NT2/D1 (cell line): ENCODE measurements around the gene TRIM36.

Experiments
- DNase-seq: peaks from one replicate; pipeline ENCODE4 v3.0.0-alpha.2; 2011; ENCODE audit warnings: low read depth, low spot score
- H3K27me3 ChIP-seq: 2 replicates; pipeline ENCODE4 v1.6.0; 2011; ENCODE audit warnings: mild to moderate bottlenecking; ENCODE audit not compliant: insufficient read length, insufficient read depth
- H3K36me3 ChIP-seq: 2 replicates; pipeline ENCODE4 v1.6.1; 2011; ENCODE audit warnings: mild to moderate bottlenecking, low read length, mixed read lengths; ENCODE audit not compliant: insufficient read depth, insufficient read length
- H3K4me1 ChIP-seq: 2 replicates; pipeline ENCODE4 v1.5.1; 2011; ENCODE audit not compliant: insufficient read depth, insufficient read length
- H3K4me3 ChIP-seq: 2 replicates; pipeline ENCODE4 v1.5.1; 2011; ENCODE audit warnings: low read depth; ENCODE audit not compliant: insufficient read length
- H3K9ac ChIP-seq: 2 replicates; pipeline ENCODE4 v1.6.0; 2011; ENCODE audit warnings: low read depth; ENCODE audit not compliant: insufficient read length
- H3K9me3 ChIP-seq: 2 replicates; pipeline ENCODE4 v1.5.1; 2011; ENCODE audit warnings: mild to moderate bottlenecking, low read length; ENCODE audit not compliant: insufficient read depth
- SUZ12 ChIP-seq: IDR thresholded peaks from 2 replicates; pipeline ENCODE4 v1.6.1; 2011; ENCODE audit not compliant: insufficient read length, insufficient read depth; ENCODE audit errors: extremely low read depth
- YY1 ChIP-seq: IDR thresholded peaks from 2 replicates; pipeline ENCODE4 v1.6.1; 2011; ENCODE audit not compliant: insufficient read length, insufficient read depth
- ZNF274 ChIP-seq: IDR thresholded peaks from 2 replicates; pipeline ENCODE4 v1.6.1; 2011; ENCODE audit warnings: mild to moderate bottlenecking, low read depth, low read length

The TRIM36 gene

DNA sequence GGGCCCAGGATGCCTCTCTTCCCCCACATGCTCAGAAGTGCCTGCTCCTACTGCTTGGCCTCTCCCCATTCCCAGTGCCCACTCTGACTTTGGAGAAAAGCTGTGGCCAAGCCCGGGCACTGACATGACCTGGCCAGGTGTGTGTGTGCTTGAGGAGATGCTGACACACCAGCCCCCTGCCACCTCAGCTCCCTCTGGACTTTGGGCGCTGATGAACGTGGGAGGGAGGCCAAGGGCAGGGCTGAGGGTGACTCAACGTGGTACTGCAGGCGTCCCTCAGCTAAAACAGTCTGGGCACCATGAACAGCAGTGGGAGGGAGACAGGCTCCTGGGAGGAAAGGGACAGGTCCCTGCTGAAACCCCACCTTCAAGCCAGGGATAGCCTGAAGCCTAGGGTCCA is 3.9 kb downstream of the TRIM36 start:
- H3K4me1 ChIP-seq: no peaks in the 10 kb centered on the region
- H3K9me3 ChIP-seq: peaks cover 29% of the 10 kb centered on the region
- DNase-seq: no peak
- no peak overlapping the region for H3K9ac ChIP-seq
- H3K4me3 ChIP-seq: no peak overlapping the region
- no peaks in the 10 kb centered on the region for H3K36me3 ChIP-seq
- H3K27me3 ChIP-seq: peaks cover 13% of the 10 kb centered on the region
- no peak for TF ChIP-seq ZNF274
- no peak for TF ChIP-seq YY1
- no peak for TF ChIP-seq SUZ12

DNA sequence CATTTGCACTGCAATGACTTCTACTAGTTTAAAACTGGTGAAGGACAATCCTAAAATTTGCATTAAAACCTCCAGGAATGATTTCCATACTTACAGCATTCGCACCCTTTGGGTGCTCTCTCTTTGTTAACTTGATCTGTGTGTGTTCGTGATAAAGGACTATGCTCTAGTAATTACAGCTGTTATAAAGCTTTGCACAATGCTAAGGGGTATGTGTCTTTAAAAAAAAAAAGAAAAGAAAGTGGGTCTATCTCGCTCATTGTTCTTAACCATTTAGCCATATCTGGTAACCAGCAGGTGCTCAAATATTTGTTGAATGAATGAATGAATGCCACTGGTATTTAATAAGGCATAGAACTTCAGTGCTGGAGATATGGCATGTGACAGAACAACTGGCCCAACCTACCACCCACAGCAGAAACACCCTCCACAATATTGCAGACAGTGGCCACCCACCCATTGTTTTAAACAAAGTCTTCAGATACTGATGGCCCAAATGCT is 8.7 kb downstream of the TRIM36 start:
- no peak for DNase-seq
- Histone ChIP-seq H3K4me3 (no peak overlapping the region), H3K9me3 (peaks cover 13% of the 10 kb centered on the region; the same call in 1 of the 2 replicates), H3K36me3 (no peaks in the 10 kb centered on the region), H3K4me1 (no peaks in the 10 kb centered on the region), H3K27me3 (no peaks in the 10 kb centered on the region), H3K9ac (no peak overlapping the region)
- TF ChIP-seq SUZ12 (no peak), ZNF274 (no peak), YY1 (no peak)

GRCh38 chr5:115151208-115151805 is 18.4 kb downstream of the TRIM36 start:
- no peak overlapping the region for H3K4me3 ChIP-seq
- no peaks in the 10 kb centered on the region for H3K36me3 ChIP-seq
- no peak overlapping the region for H3K9ac ChIP-seq
- H3K27me3 ChIP-seq: no peaks in the 10 kb centered on the region
- TF ChIP-seq ZNF274 (no peak), SUZ12 (no peak), YY1 (no peak)
- no peaks in the 10 kb centered on the region for H3K4me1 ChIP-seq
- H3K9me3 ChIP-seq: peaks cover 6% of the 10 kb centered on the region; the same call in 1 of the 2 replicates
- no peak for DNase-seq

DNA sequence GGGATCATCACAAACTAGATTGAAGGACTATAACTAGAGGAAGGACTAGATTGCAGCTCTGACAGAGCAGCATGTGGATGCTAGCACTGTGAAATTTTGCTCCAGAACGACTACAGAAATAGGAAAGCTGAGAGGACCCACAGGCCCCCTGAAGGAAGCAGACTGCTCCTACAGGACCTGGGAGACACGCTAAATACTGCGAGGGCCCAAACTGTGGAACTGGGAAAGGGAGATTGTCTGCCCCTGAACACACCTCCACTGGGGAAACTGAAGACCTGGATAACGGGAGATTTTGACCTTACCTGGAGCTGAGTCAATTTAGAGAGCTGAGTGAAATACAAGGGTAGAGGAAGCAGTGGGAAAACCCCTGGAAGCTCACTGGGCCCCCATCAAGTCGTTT is 19.2 kb downstream of the TRIM36 start:
- no peak overlapping the region for H3K4me3 ChIP-seq
- no peak overlapping the region for H3K9ac ChIP-seq
- no peaks in the 10 kb centered on the region for H3K27me3 ChIP-seq
- no peak for TF ChIP-seq YY1
- no peak for TF ChIP-seq SUZ12
- TF ChIP-seq ZNF274: no peak
- peaks cover 6% of the 10 kb centered on the region; the same call in 1 of the 2 replicates for H3K9me3 ChIP-seq
- no peak for DNase-seq
- H3K36me3 ChIP-seq: no peaks in the 10 kb centered on the region
- H3K4me1 ChIP-seq: no peaks in the 10 kb centered on the region

DNA sequence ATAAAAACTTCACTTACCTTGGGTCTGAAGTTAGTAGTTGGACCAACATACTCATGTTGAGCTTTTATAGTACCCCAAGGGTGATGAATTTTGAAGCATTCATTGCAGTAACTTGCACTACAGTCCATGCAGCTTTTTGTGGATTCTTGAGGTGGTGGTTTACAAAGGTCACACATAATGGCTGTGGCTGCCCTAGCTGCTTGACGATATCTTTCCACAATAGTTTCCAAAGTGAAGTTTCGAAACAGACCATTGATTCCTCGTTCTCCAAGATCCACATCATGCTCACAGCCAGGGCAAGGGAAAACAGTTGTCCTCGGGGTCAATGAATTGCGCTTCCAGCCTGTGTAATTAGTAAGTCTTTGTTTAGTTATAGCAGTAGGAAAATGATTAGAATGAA is 22.7 kb downstream of the TRIM36 start:
- Histone ChIP-seq H3K27me3 (no peaks in the 10 kb centered on the region), H3K9me3 (no peaks in the 10 kb centered on the region; the same call in 1 of the 2 replicates), H3K36me3 (no peaks in the 10 kb centered on the region), H3K4me1 (no peaks in the 10 kb centered on the region), H3K4me3 (no peak overlapping the region), H3K9ac (no peak overlapping the region)
- no peak for DNase-seq
- TF ChIP-seq ZNF274: no peak
- TF ChIP-seq YY1: no peak
- no peak for TF ChIP-seq SUZ12

DNA sequence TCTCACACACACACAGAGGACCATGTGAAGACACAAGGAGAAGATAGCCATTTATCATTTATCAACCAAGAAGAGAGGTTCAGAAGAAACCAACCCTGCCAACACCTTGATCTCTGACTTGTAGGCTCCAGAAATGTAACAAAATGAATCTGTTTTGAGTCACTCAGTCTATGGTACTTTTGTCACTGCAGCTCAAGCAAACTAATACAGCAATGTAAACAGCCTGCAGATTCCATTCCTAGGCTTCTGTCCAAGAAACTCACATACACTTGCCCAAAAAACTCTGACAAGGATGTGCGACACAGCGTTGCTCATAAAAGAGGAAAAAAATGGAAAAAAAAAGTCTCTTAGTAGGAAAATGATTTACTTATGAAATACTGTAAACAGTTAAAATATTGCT is 33.4 kb downstream of the TRIM36 start:
- no peaks in the 10 kb centered on the region for H3K9me3 ChIP-seq
- H3K4me3 ChIP-seq: no peak overlapping the region
- no peaks in the 10 kb centered on the region for H3K36me3 ChIP-seq
- H3K9ac ChIP-seq: no peak overlapping the region
- DNase-seq: no peak
- no peaks in the 10 kb centered on the region for H3K4me1 ChIP-seq
- no peaks in the 10 kb centered on the region for H3K27me3 ChIP-seq
- TF ChIP-seq YY1 (no peak), ZNF274 (no peak), SUZ12 (no peak)

DNA sequence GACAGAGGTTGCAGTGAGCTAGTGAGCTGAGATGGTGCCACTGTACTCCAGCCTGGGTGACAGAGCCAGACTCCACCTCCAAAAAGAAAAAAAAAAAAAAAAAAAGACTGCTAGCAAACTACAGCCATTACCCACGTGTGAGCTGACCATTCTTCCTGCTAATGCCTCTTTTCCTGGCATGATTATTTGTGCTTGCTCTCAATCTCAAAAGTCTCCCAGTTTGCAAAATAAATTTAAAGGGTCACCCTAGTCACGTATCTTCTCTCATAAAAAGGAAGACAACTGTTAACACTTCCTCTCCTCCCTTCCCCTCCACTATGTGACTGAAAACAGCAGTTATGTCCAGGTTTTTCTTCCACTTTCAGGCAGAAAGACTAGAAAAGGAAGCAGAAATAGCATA is 37.2 kb downstream of the TRIM36 start:
- H3K27me3 ChIP-seq: no peaks in the 10 kb centered on the region
- TF ChIP-seq YY1 (no peak), ZNF274 (no peak), SUZ12 (no peak)
- H3K9ac ChIP-seq: no peak overlapping the region
- no peak overlapping the region for H3K4me3 ChIP-seq
- H3K9me3 ChIP-seq: no peaks in the 10 kb centered on the region
- H3K4me1 ChIP-seq: no peaks in the 10 kb centered on the region
- DNase-seq: no peak
- no peaks in the 10 kb centered on the region for H3K36me3 ChIP-seq
